Gastrocnemius medialis (tissue), 4 donors: ENCODE results near the gene DIP2B. TPM values are rescaled to one million over a fixed set of nuclear protein-coding genes. Genes with fewer than 3 reads are reported as not detected.
A peak's percentile ranks its signal among the peaks of the same experiment; 100 is the strongest.

Experiments used
- ATAC-seq, 2 donors: fragments of 150-250 bp; one replicate each; pipeline ENCODE4 v1.9.1; 2016
- DNase-seq, 2 donors: peaks; one replicate each; pipeline ENCODE4 v3.0.0-alpha.2; 2019
- H3K27ac ChIP-seq, 4 donors: fragments of 200-600 bp; sonication (generic); 1 replicate in 1 of 4; 2 replicates in 3 of 4; pipeline ENCODE4 v1.5.1; 2016 to 2018; ENCODE audit warnings: mild to moderate bottlenecking in 2 of 4, moderate library complexity in 1 of 4
- H3K27me3 ChIP-seq, 3 donors: fragments of 200-600 bp; sonication (generic) in 2 of 3; 1 replicate in 1 of 3; 2 replicates in 2 of 3; pipeline versions ENCODE4 v1.5.1 to v1.6.0; 2016 to 2019; ENCODE audit warnings: mild to moderate bottlenecking in 1 of 3, moderate library complexity in 1 of 3
- H3K36me3 ChIP-seq, 2 donors: fragments of 200-600 bp; sonication (generic) in 1 of 2; one replicate each; pipeline ENCODE4 v1.5.1; 2017 to 2018
- H3K4me1 ChIP-seq, 2 donors: fragments of 200-600 bp; sonication (generic) in 1 of 2; one replicate each; pipeline ENCODE4 v1.5.1; 2016 to 2017; ENCODE audit warnings: mild to moderate bottlenecking in 2 of 2
- H3K4me3 ChIP-seq, 4 donors: fragments of 200-600 bp; sonication (generic) in 3 of 4; 1 replicate in 1 of 4; 2 replicates in 3 of 4; pipeline ENCODE4 v1.5.1; 2016 to 2019; ENCODE audit warnings: mild to moderate bottlenecking in 2 of 4
- H3K9me3 ChIP-seq, 3 donors: fragments of 200-600 bp; sonication (generic) in 2 of 3; 1 replicate in 1 of 3; 2 replicates in 2 of 3; pipeline ENCODE4 v1.5.1; 2016 to 2019
- CTCF ChIP-seq, 5 experiments: fragments of 450-650 bp in 3 of 5; fragments of 200-600 bp in 2 of 5; sonication (generic) in 2 of 5; IDR thresholded peaks in 4 of 5; conservative IDR thresholded peaks in 1 of 5; 1 replicate in 4 of 5; 2 replicates in 1 of 5; pipeline ENCODE4 v1.5.1; 2016 to 2019; ENCODE audit warnings: antibody characterized with exemption in 5 of 5, mild to moderate bottlenecking in 3 of 5, moderate library complexity in 3 of 5
- POLR2A ChIP-seq, 2 donors: fragments of 450-650 bp; IDR thresholded peaks; one replicate each; pipeline ENCODE4 v1.6.1; 2017; ENCODE audit warnings: antibody characterized with exemption in 2 of 2, mild to moderate bottlenecking in 2 of 2, moderate library complexity in 2 of 2
- in situ Hi-C, 4 donors: fragments of 200-750 bp; cut with MboI; loops; one replicate each; pipeline versions ENCODE4 v1.15.0 to v1.8.0; 2017; ENCODE audit warnings: low sequenced_read_pairs in 4 of 4
- intact Hi-C: fragments of 100-400 bp; cut with DNase I; formaldehyde crosslinking; loops from one replicate; pipeline ENCODE4 v1.15.1; 2023; ENCODE audit warnings: low total_unique reads
- total RNA-seq, 4 donors: library from RNA; depleted of rRNA; stranded (reverse); fragments of >200 nt; gene quantifications; one replicate each; pipeline versions ENCODE4 v1.1.0 to v1.2.3, GENCODE V29; 2016

The DIP2B gene
- total RNA-seq, 4 donors from 2014 or later: 11.5 to 15.2 (median 12.2) TPM

GRCh38 chr12:50619610-50619958 lies 114.8 kb downstream of the DIP2B start:
- H3K4me3 ChIP-seq: no peak overlapping the region
- H3K27ac ChIP-seq: no peak overlapping the region
- H3K36me3 ChIP-seq: no peaks in the 10 kb centered on the region
- DNase-seq (no peak), ATAC-seq (no peak)
- H3K4me1 ChIP-seq: peaks cover 9 to 35% of the 10 kb centered on the region in 2 donors
- H3K9me3 ChIP-seq: no peaks in the 10 kb centered on the region
- in situ Hi-C loops: no loop called here
- no peaks in the 10 kb centered on the region for H3K27me3 ChIP-seq
- TF ChIP-seq POLR2A (IDR thresholded peaks at IDR 0.05) (no peak), CTCF (IDR thresholded peaks at IDR 0.05 in 4 of 5, conservative IDR thresholded peaks at IDR 0.05 in 1 of 5) (no peak)
- intact Hi-C loops: no loop called here

- TF ChIP-seq POLR2A (IDR thresholded peaks at IDR 0.05) (no peak), CTCF (IDR thresholded peaks at IDR 0.05 in 4 of 5, conservative IDR thresholded peaks at IDR 0.05 in 1 of 5) (no peak)
- Histone ChIP-seq H3K27me3 (no peaks in the 10 kb centered on the region), H3K4me1 (peaks cover 8 to 41% of the 10 kb centered on the region in 2 donors), H3K27ac (no peak overlapping the region), H3K36me3 (no peaks in the 10 kb centered on the region), H3K9me3 (no peaks in the 10 kb centered on the region), H3K4me3 (no peak overlapping the region)
- no peak for DNase-seq
- intact Hi-C loops: no loop called here
- in situ Hi-C loops: no loop called here
- peak in 1 of 2 donors; percentile 12 for ATAC-seq
Observed at GRCh38 chr12:50620109-50620977, 115.6 kb downstream of the DIP2B start.

GRCh38 chr12:50620978-50621360 lies 116.2 kb downstream of the DIP2B start:
- intact Hi-C loops (no loop called here), in situ Hi-C loops (no loop called here)
- no peak overlapping the region for H3K27ac ChIP-seq
- H3K4me3 ChIP-seq: no peak overlapping the region
- H3K27me3 ChIP-seq: no peaks in the 10 kb centered on the region
- peaks cover 8 to 38% of the 10 kb centered on the region in 2 donors for H3K4me1 ChIP-seq
- DNase-seq: no peak
- H3K36me3 ChIP-seq: no peaks in the 10 kb centered on the region
- peak in 1 of 2 donors; percentile 9 for ATAC-seq
- no peak for TF ChIP-seq POLR2A (IDR thresholded peaks at IDR 0.05)
- TF ChIP-seq CTCF (IDR thresholded peaks at IDR 0.05 in 4 of 5, conservative IDR thresholded peaks at IDR 0.05 in 1 of 5): no peak
- no peaks in the 10 kb centered on the region for H3K9me3 ChIP-seq

GRCh38 chr12:50621399-50622300 lies 116.9 kb downstream of the DIP2B start:
- no peak for DNase-seq
- Histone ChIP-seq H3K27ac (no peak overlapping the region), H3K27me3 (no peaks in the 10 kb centered on the region), H3K36me3 (peaks cover 0 to 2% of the 10 kb centered on the region in 2 donors), H3K4me3 (no peak overlapping the region), H3K4me1 (peaks cover 10 to 34% of the 10 kb centered on the region in 2 donors), H3K9me3 (no peaks in the 10 kb centered on the region)
- in situ Hi-C loops: no loop called here
- intact Hi-C loops: no loop called here
- TF ChIP-seq CTCF (IDR thresholded peaks at IDR 0.05 in 4 of 5, conservative IDR thresholded peaks at IDR 0.05 in 1 of 5) (no peak), POLR2A (IDR thresholded peaks at IDR 0.05) (no peak)
- ATAC-seq: no peak
